PC-3 (cell line): ENCODE data around the gene RNF169.

ENCODE experiments used
- EZH2 ChIP-seq: fragments of 300-600 bp; sonication (generic); IDR thresholded peaks from one replicate; pipeline ENCODE4 v1.6.1; 2017; ENCODE audit warnings: antibody characterized with exemption, mild to moderate bottlenecking, low read length; ENCODE audit not compliant: unreplicated experiment
- EZH2phosphoT487 ChIP-seq: fragments of 300-600 bp; sonication (generic); IDR thresholded peaks from 2 replicates; pipeline ENCODE4 v1.6.1; 2018; ENCODE audit warnings: mild to moderate bottlenecking, antibody characterized with exemption, low read length, borderline replicate concordance
- TF ChIP-seq, protein P1 (sequence below): fragments of 300-600 bp; sonication (generic); conservative IDR thresholded peaks from 2 replicates; pipeline ENCODE4 v1.5.1; 2017; ENCODE audit warnings: antibody characterized with exemption, low read depth, mild to moderate bottlenecking, low read length

- TF ChIP-seq, protein P1, sequence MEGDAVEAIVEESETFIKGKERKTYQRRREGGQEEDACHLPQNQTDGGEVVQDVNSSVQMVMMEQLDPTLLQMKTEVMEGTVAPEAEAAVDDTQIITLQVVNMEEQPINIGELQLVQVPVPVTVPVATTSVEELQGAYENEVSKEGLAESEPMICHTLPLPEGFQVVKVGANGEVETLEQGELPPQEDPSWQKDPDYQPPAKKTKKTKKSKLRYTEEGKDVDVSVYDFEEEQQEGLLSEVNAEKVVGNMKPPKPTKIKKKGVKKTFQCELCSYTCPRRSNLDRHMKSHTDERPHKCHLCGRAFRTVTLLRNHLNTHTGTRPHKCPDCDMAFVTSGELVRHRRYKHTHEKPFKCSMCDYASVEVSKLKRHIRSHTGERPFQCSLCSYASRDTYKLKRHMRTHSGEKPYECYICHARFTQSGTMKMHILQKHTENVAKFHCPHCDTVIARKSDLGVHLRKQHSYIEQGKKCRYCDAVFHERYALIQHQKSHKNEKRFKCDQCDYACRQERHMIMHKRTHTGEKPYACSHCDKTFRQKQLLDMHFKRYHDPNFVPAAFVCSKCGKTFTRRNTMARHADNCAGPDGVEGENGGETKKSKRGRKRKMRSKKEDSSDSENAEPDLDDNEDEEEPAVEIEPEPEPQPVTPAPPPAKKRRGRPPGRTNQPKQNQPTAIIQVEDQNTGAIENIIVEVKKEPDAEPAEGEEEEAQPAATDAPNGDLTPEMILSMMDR, result no peak
- TF ChIP-seq EZH2phosphoT487 (no peak), EZH2 (no peak)
Measured at GRCh38 chr11:74818283-74818946, 69.8 kb downstream of the RNF169 start.
